ENCODE measurements around the gene ZPR1.
A peak's percentile ranks its signal among the peaks of the same experiment; 100 is the strongest.

ZPR1 gene

DNA sequence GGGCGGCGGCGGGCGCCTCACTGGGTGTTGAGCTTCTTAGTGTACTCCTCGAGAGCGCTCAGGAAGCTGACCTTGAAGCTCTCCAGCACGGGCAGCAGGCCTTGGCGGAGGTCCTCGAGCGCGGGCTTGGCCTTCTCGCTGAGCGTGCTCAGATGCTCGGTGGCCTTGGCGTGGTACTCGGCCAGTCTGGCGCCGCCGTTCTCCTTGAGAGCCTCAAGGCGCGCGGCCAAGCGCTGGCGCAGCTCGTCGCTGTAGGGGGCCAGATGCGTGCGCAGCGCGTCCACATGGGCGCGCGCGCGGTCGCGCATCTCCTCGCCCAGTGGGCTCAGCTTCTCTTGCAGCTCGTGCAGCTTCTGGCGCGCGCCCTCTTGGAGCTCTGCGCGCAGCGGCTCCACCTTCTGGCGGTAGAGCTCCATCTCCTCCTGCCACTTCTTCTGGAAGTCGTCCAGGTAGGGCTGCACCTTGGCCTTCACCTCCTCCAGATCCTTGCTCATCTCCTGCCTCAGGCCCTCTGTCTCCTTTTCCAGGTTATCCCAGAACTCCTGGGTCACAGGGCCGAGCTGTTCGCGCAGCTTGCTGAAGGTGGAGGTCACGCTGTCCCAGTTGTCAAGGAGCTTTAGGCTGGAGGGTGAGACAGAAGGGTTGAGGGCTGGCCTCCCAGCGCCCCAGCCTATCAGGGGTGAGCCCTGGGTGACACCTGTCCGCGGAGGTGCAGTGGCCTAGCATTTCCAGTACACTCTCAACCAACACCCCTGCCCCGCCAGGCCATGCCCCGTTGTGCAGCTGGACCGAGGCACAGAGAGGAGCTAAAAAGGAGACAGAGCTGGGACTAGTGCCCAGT is 48.2 kb upstream of the ZPR1 start (continued):
- TF ChIP-seq ZNF561 (tag by site-specific recombination; IDR thresholded peaks at IDR 0.05; ENCODE audit: borderline replicate concordance) (peak; percentile 51; the same call in 1 of the 2 replicates), KLF8 (tag by site-specific recombination; IDR thresholded peaks at IDR 0.05) (no peak), ZIC2 (tag by site-specific recombination; IDR thresholded peaks at IDR 0.05) (peak; percentile 62), ZNF366 (tag by site-specific recombination; conservative IDR thresholded peaks at IDR 0.05) (no peak), ZNF629 (tag by site-specific recombination; IDR thresholded peaks at IDR 0.05) (peak; percentile 46; the same call in 1 of the 2 replicates), REPIN1 (tag by site-specific recombination; IDR thresholded peaks at IDR 0.05; ENCODE audit: low read depth) (no peak), ZBTB48 (tag by site-specific recombination; IDR thresholded peaks at IDR 0.05) (no peak), ZFP37 (tag by site-specific recombination; IDR thresholded peaks at IDR 0.05) (peak; percentile 47), ZBTB1 (tag by site-specific recombination; IDR thresholded peaks at IDR 0.05) (no peak), OSR2 (tag by site-specific recombination; IDR thresholded peaks at IDR 0.05) (peak; percentile 76), SP7 (tag by site-specific recombination; IDR thresholded peaks at IDR 0.05) (peak; percentile 50; the same call in 1 of the 2 replicates), ZNF10 (tag by site-specific recombination; IDR thresholded peaks at IDR 0.05) (0 out of 2 replicates have a peak, but pooled peaks have one; percentile 13), ZNF843 (tag by site-specific recombination; IDR thresholded peaks at IDR 0.05) (0 out of 2 replicates have a peak, but pooled peaks have one; percentile 38), TRIM28 (IDR thresholded peaks at IDR 0.05; ENCODE audit: borderline replicate concordance, low read length) (peak; percentile 100), MYNN (tag by site-specific recombination; IDR thresholded peaks at IDR 0.05; ENCODE audit: borderline replicate concordance) (no peak), ZNF324 (tag by site-specific recombination; IDR thresholded peaks at IDR 0.05) (peak; percentile 63; the same call in 1 of the 2 replicates), PRDM1 (tag by site-specific recombination; IDR thresholded peaks at IDR 0.05) (no peak), MZF1 (tag by site-specific recombination; IDR thresholded peaks at IDR 0.05; ENCODE audit: borderline replicate concordance) (no peak), ZNF174 (tag by site-specific recombination; IDR thresholded peaks at IDR 0.05) (no peak), ZNF521 (tag by site-specific recombination; IDR thresholded peaks at IDR 0.05) (no peak), MEIS1 (CRISPR knock-in tag; IDR thresholded peaks at IDR 0.05; ENCODE audit: borderline replicate concordance) (no peak), GLIS2 (tag by site-specific recombination; IDR thresholded peaks at IDR 0.05) (peak; percentile 54; the same call in 1 of the 2 replicates), ZNF335 (tag by site-specific recombination; conservative IDR thresholded peaks at IDR 0.05) (peak; percentile 58), ZNF510 (tag by site-specific recombination; IDR thresholded peaks at IDR 0.05; ENCODE audit: insufficient replicate concordance) (no peak), ZEB2 (tag by site-specific recombination; IDR thresholded peaks at IDR 0.05) (0 out of 2 replicates have a peak, but pooled peaks have one; percentile 34)
- TF ChIP-seq, protein P1, sequence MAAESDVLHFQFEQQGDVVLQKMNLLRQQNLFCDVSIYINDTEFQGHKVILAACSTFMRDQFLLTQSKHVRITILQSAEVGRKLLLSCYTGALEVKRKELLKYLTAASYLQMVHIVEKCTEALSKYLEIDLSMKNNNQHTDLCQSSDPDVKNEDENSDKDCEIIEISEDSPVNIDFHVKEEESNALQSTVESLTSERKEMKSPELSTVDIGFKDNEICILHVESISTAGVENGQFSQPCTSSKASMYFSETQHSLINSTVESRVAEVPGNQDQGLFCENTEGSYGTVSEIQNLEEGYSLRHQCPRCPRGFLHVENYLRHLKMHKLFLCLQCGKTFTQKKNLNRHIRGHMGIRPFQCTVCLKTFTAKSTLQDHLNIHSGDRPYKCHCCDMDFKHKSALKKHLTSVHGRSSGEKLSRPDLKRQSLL (tag by site-specific recombination; IDR thresholded peaks at IDR 0.05): peak; percentile 98
- TF ChIP-seq, protein P2, sequence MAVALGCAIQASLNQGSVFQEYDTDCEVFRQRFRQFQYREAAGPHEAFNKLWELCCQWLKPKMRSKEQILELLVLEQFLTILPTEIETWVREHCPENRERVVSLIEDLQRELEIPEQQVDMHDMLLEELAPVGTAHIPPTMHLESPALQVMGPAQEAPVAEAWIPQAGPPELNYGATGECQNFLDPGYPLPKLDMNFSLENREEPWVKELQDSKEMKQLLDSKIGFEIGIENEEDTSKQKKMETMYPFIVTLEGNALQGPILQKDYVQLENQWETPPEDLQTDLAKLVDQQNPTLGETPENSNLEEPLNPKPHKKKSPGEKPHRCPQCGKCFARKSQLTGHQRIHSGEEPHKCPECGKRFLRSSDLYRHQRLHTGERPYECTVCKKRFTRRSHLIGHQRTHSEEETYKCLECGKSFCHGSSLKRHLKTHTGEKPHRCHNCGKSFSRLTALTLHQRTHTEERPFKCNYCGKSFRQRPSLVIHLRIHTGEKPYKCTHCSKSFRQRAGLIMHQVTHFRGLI (tag by site-specific recombination; IDR thresholded peaks at IDR 0.05): peak; percentile 49
- TF ChIP-seq, protein P3, sequence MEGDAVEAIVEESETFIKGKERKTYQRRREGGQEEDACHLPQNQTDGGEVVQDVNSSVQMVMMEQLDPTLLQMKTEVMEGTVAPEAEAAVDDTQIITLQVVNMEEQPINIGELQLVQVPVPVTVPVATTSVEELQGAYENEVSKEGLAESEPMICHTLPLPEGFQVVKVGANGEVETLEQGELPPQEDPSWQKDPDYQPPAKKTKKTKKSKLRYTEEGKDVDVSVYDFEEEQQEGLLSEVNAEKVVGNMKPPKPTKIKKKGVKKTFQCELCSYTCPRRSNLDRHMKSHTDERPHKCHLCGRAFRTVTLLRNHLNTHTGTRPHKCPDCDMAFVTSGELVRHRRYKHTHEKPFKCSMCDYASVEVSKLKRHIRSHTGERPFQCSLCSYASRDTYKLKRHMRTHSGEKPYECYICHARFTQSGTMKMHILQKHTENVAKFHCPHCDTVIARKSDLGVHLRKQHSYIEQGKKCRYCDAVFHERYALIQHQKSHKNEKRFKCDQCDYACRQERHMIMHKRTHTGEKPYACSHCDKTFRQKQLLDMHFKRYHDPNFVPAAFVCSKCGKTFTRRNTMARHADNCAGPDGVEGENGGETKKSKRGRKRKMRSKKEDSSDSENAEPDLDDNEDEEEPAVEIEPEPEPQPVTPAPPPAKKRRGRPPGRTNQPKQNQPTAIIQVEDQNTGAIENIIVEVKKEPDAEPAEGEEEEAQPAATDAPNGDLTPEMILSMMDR (tag by site-specific recombination; IDR thresholded peaks at IDR 0.05): peak; percentile 90
- TF ChIP-seq, protein P4, sequence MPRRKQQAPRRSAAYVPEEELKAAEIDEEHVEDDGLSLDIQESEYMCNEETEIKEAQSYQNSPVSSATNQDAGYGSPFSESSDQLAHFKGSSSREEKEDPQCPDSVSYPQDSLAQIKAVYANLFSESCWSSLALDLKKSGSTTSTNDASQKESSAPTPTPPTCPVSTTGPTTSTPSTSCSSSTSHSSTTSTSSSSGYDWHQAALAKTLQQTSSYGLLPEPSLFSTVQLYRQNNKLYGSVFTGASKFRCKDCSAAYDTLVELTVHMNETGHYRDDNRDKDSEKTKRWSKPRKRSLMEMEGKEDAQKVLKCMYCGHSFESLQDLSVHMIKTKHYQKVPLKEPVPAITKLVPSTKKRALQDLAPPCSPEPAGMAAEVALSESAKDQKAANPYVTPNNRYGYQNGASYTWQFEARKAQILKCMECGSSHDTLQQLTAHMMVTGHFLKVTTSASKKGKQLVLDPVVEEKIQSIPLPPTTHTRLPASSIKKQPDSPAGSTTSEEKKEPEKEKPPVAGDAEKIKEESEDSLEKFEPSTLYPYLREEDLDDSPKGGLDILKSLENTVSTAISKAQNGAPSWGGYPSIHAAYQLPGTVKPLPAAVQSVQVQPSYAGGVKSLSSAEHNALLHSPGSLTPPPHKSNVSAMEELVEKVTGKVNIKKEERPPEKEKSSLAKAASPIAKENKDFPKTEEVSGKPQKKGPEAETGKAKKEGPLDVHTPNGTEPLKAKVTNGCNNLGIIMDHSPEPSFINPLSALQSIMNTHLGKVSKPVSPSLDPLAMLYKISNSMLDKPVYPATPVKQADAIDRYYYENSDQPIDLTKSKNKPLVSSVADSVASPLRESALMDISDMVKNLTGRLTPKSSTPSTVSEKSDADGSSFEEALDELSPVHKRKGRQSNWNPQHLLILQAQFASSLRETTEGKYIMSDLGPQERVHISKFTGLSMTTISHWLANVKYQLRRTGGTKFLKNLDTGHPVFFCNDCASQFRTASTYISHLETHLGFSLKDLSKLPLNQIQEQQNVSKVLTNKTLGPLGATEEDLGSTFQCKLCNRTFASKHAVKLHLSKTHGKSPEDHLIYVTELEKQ (tag by site-specific recombination; IDR thresholded peaks at IDR 0.05; ENCODE audit: borderline replicate concordance): no peak
- TF ChIP-seq, protein P5, sequence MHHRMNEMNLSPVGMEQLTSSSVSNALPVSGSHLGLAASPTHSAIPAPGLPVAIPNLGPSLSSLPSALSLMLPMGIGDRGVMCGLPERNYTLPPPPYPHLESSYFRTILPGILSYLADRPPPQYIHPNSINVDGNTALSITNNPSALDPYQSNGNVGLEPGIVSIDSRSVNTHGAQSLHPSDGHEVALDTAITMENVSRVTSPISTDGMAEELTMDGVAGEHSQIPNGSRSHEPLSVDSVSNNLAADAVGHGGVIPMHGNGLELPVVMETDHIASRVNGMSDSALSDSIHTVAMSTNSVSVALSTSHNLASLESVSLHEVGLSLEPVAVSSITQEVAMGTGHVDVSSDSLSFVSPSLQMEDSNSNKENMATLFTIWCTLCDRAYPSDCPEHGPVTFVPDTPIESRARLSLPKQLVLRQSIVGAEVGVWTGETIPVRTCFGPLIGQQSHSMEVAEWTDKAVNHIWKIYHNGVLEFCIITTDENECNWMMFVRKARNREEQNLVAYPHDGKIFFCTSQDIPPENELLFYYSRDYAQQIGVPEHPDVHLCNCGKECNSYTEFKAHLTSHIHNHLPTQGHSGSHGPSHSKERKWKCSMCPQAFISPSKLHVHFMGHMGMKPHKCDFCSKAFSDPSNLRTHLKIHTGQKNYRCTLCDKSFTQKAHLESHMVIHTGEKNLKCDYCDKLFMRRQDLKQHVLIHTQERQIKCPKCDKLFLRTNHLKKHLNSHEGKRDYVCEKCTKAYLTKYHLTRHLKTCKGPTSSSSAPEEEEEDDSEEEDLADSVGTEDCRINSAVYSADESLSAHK (tag by site-specific recombination; IDR thresholded peaks at IDR 0.05): no peak
